CD4-positive, alpha-beta T cell treated with Interleukin-4 for 4 hours (primary cell): ENCODE data around the gene NFKB2.

Experiments
- DNase-seq: peaks from one replicate; pipeline ENCODE4 v3.0.0-alpha.2; 2020

The NFKB2 gene

GRCh38 chr10:102424916-102425315 is 29.4 kb downstream of the NFKB2 start:
- DNase-seq: no peak

DNA sequence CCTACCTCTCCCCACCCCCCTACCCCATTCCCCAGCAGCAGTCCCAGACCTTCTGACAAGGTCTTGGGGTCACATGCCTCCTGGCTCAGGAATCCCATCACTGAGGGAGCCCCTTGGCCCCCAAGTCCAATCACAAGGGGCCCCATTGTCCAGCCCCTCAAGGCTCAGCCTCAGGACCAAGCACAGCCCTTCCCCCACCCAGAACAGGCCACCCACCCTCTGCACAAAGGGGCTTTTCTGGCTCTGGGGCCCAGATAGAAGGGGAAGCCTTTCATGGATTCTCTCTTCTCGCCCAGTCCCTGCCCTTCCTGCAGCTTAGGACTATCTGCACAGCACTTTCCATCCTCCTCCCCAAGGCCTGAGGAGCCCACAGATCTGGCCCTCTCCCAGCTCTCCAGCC is 29.9 kb downstream of the NFKB2 start:
- DNase-seq: no peak

DNA sequence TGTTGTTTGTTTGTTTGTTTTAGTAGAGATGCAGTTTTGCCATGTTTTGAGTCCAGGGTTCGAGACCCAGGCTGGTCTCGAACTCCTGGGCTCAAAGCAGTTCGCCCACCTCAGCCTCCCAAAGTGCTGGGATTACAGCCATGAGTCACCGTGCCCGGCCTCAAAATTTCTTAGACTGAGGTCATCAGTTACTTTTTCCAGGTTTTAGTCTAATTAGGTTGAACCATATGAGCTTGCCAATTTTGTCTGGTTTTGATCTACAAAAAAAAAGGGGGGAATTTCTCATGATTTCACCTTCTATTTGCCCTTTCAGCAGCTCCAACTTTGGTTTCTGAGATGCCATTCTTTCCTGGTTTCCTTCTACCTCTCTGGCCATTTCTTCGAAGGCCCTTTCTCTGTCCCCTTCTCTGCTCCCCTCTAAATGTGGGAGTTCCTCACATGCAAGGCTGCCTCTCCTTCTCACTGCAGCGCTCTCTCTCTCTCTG is 31.3 kb downstream of the NFKB2 start:
- DNase-seq: no peak

DNA sequence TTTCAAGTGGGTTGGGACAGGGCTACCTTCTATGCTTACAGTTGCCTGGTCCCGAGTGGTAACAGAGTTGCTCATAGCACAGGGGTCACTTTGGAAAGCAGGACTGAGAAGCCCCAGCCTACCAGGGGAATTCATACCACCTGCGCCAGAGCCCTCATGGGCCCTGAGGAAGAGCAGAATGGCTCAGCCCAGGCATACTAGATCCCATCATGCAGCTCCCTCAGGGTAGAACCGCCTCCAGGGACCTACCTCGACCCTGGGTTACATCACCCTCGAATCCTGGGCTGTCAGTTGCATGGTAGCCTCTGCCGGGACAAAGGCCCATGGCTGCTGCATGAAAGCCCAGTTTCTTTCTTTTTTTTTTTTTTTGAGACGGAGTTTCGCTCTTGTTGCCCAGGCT is 34.0 kb downstream of the NFKB2 start:
- DNase-seq: no peak

DNA sequence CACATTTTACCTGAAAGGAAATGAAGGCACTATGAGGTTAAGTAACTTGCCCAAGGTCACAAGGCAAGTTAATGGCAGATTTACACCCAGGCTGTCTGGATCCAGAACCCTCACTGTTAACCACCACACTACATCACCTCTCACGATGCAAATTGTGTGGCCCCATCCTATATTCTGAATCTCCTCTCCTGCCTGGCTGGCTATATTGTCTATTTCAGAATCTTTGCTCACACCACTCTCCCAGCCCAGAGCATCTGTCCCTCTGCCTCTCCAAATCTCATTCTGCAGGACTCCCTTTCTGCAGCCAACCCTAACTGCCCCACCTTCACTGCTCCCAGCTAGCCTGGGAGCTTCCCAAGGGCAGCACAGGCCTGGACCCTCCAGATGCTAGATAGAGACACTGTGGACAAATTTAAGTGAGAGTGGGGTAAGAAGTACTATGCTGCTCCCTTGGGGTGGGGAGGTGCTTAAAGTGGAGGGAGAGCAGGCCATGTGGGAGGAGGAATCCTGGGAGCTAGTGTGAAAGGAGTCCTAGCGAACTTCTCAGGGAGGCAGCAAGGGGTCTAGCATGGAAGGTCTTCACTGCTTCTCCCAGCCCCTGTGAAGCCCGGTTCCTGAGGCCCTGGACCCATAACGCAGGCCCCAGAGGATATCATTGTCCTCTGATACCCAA is 36.1 kb downstream of the NFKB2 start:
- DNase-seq: no peak

DNA sequence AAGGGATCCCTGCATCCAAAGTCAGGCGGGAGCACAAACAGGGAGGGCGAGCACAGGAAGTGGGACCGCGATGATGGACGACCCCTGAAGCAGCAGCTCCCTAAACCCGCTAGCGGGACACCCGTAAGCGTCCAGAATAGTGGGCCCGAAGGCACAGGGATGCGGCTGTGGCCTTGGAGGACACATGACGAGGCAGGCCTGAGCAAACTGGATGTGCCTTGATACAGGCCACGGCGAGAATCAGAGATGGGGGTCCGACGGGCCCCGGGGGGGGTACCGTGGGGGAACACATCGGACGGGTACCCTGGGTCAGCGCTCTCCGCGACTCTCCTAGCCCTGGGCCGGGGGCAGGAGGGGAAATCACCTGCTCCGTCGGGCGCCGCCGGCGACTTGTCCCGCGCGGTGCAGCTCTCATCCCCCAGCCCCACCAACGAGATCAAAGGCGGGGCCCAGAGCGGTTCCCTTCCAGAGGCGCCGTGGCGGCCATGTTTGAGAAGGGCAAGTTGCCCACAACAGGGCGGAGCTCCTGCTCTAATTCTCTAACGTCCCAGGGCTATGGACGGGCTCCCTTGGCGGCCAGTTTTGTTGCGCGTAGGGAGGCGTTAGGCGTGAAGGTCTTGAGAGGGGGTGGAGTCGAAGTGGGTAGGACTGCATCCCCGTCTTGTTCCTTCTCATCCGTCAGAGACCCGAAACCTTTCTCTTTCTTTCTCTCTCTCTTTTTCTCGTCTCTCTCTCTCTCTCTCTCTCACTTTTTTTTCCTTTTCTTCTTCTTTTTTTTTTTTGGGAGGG is 36.9 kb downstream of the NFKB2 start, which contains the start of gene CUEDC2:
Gene CUEDC2, minus strand, starts transcription at position 413 of the 789 bp plus-strand sequence. CDS start 7,386 bp downstream, outside the sequence.
- DNase-seq: peak; percentile 96

DNA sequence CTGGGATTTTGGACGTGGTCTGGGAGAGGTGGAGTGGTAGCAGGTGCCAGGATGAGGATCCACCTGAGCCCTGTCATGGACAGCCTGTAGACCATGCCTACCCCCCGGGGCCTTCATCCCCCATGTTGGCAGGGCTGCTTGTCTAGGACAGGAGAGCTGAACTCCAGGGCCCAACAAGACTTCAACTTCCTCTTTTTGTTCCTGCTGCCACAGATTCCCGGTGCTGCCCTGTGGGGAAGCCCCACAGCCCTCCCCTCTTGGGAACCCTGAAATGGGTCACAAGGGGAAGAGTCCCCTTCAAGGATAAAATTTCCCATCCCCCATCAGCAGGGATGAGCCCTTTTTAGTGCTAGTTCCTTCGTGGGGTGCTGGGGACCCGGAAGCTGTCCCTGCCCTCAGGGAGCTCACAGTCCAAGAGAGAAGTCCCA is 38.1 kb downstream of the NFKB2 start:
- no peak for DNase-seq

GRCh38 chr10:102434394-102435132 is 39.1 kb downstream of the NFKB2 start:
- DNase-seq: no peak

DNA sequence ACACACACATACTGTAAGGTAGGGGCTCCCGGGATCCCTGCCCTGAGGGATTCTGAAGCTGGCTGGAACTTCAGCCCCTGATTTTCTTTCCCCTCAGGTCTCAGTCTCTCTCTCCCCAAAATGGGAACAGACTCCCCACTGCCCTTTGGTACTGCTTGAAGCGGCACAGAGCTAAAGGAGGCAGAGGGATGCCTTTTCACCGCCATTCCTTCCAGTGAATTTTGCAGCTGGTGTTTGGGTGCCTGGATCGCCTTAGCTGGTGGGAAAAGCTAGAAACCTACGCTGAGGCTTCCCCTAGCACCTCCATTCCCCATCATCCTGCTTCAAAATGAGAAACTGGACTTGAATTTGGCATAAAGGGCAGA is 39.6 kb downstream of the NFKB2 start:
- DNase-seq: no peak

- peak; percentile 24 for DNase-seq
Observed at GRCh38 chr10:102435529-102436233, 40.2 kb downstream of the NFKB2 start.

DNA sequence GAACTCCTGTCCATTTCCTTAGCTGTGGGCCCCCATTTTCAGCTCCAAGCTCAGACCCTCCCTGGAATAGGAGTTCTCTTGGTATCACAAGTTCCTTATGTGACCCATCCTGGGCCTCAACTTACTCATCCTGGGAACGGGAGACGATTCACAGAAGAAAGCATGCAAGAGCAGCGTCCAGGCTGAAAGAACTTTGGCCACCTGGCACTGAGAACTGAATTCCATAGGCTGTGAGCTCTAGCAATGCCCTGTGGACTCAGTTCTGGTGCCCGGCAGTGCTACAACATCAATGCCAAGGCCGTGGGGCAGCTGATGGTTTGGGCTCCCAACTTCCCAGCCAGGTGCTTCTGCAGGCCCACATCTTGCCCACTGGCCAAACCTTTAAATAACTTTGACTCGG is 40.8 kb downstream of the NFKB2 start:
- no peak for DNase-seq

DNA sequence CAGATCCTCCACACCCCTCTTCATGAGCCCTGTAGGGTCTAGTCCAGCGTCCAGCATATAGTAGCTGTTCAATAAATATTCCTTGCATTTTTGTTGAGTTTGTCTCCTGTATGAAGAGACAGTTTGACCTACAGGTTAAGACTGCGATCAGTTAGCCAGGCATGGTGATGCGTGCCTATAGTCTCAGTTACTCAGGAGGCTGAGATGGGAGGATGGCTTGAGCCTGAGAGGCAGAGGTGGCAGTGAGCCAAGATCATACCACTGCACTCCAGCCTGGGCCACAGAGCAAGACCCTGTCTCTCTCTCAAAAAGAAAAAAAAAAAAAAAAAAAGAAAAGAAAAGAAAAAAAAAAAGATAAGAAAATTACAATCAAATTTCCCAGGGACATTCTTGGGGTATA is 42.0 kb downstream of the NFKB2 start:
- DNase-seq: no peak

DNA sequence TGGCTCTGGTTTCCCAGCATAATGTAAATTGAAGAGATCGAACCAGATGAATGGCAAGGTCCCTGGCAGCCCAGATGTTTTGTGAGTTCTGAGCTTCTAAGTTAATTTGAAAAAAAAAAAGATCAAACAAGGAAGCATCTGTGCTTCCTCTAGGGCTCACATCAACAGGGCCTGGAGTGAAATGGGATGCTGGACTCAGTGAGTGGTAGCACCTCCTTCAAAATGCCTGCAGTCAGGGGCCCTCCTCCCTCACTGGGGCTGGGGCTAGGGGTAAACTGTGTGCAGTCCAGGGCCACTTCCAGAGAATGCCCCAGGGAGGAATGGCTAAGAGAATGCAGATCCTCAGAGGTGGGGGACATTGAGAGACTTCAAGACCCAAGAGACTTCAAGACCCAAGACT is 42.9 kb downstream of the NFKB2 start:
- DNase-seq: no peak

GRCh38 chr10:102444851-102445250 is 49.3 kb downstream of the NFKB2 start:
- DNase-seq: no peak

GRCh38 chr10:102449321-102450123 is 54.0 kb downstream of the NFKB2 start:
- peak; percentile 90 for DNase-seq

- no peak for DNase-seq
Observed at GRCh38 chr10:102450124-102450373, 54.5 kb downstream of the NFKB2 start.

GRCh38 chr10:102450374-102451104 is 55.0 kb downstream of the NFKB2 start:
- DNase-seq: peak; percentile 93

DNA sequence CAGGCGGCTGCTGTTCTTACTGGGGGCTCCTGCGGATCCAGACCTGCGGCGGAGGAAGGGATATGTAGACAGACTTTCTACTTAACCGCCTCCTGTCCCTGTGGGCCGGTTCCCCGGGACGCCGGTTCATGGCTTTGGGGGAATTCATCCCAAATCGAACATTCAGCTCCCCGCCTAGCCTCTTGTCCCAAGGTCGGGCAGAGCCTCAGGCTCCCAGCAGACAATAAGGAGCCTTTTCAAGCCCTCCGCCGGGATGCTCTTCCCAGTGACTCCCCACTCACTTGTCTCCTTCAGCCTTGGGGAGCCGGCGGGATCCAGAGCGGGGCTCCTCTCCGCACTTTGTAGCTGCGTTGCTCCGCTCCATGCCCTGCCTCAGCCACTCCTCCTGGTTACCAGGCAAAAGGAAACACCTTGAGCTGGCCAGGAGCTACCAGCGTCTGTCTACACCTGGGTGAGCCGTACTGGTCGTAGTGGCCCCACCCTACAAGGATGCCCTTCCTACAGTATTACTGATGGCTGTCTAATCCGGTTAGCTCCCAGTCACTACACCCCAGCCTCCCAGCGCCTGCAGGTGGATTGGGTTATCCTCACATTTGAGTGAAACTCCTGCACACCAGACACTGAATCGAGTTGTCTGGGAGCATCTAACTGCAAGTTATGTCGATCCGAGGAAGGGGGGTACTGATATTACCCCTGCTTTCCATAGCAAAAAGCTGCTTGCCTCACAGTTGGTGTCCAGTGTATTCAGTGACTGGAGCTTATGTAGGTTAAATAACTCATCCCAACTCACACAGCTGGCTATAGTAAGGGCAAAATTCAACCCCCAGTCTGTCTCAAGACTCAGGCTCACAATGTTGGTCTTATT is 55.8 kb downstream of the NFKB2 start, which contains the start of gene C10orf95:
Gene C10orf95, minus strand, starts transcription at position 439 of the 865 bp plus-strand sequence. CDS start 450 bp downstream, outside the sequence.
- DNase-seq: no peak
